GM12873 (cell line): ENCODE data around the gene SNX5.

Experiments
- CTCF ChIP-seq: IDR thresholded peaks from 2 replicates; pipeline ENCODE4 v1.5.1; 2012; ENCODE audit warnings: low read depth, mild to moderate bottlenecking, moderate library complexity, low read length, control low read depth; ENCODE audit not compliant: insufficient read depth; ENCODE audit errors: missing control alignments

SNX5 gene

GRCh38 chr20:17956099-17956685 is 12.4 kb downstream of the SNX5 start:
- no peak for TF ChIP-seq CTCF

GRCh38 chr20:17955302-17955701 is 13.3 kb downstream of the SNX5 start:
- no peak for TF ChIP-seq CTCF

GRCh38 chr20:17953935-17954334 is 14.7 kb downstream of the SNX5 start:
- TF ChIP-seq CTCF = no peak

GRCh38 chr20:17952692-17953684 is 15.6 kb downstream of the SNX5 start:
- no peak for TF ChIP-seq CTCF

- TF ChIP-seq CTCF = no peak
Measured at GRCh38 chr20:17951323-17951722, 17.3 kb downstream of the SNX5 start.

GRCh38 chr20:17950670-17951069 is 17.9 kb downstream of the SNX5 start:
- no peak for TF ChIP-seq CTCF

- TF ChIP-seq CTCF = no peak
Measured at GRCh38 chr20:17949899-17950298, 18.7 kb downstream of the SNX5 start.
